Measurements from ENCODE around the gene DDX1.

DNA sequence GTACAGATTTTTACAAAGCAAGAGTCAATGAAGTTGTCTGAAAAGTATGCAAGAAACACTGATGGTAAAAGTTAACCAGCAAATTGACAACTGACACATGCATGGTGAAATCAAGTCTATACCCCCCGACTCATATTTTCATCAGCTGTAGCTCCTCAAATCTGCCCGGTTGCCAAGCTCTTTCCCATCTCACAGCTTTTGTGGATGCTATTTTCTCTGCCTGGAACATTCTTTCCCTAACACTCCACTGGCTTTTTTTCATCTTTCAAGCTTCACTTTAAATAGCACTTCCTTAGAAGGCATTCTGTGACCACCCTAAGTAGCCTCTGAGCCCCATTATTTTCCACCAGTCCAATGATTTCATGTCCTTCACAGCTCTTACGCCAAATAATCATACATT lies 48.6 kb upstream of the DDX1 start:
- TF ChIP-seq, protein P1, sequence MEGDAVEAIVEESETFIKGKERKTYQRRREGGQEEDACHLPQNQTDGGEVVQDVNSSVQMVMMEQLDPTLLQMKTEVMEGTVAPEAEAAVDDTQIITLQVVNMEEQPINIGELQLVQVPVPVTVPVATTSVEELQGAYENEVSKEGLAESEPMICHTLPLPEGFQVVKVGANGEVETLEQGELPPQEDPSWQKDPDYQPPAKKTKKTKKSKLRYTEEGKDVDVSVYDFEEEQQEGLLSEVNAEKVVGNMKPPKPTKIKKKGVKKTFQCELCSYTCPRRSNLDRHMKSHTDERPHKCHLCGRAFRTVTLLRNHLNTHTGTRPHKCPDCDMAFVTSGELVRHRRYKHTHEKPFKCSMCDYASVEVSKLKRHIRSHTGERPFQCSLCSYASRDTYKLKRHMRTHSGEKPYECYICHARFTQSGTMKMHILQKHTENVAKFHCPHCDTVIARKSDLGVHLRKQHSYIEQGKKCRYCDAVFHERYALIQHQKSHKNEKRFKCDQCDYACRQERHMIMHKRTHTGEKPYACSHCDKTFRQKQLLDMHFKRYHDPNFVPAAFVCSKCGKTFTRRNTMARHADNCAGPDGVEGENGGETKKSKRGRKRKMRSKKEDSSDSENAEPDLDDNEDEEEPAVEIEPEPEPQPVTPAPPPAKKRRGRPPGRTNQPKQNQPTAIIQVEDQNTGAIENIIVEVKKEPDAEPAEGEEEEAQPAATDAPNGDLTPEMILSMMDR (IDR thresholded peaks at IDR 0.05): no peak
- no peak for TF ChIP-seq EZH2 (IDR thresholded peaks at IDR 0.05)

Measured in neural progenitor cell (in vitro differentiated cells).